ENCODE results near the gene SMIM26.
"Not testable (repeated sequence)": the region's sequence is repeated elsewhere in the genome, so short reads cannot be mapped to it uniquely, and the experiment has no call there.

GRCh38 chr20:18522066-18522465 is 45.2 kb upstream of the SMIM26 start:
- not testable (repeated sequence) for TF ChIP-seq CTCF (conservative IDR thresholded peaks at IDR 0.05; ENCODE audit: low read length); EZH2phosphoT487 (IDR thresholded peaks at IDR 0.05; ENCODE audit: borderline replicate concordance)
